ENCODE results near the gene TREM1. TPM values are rescaled to one million over a fixed set of nuclear protein-coding genes. Genes with fewer than 3 reads are reported as not detected.

Gene TREM1
- total RNA-seq, 1 donor from 2014 or later: 1.6 TPM

- DNase-seq: no peak
Observed at GRCh38 chr6:41294214-41294872, 7.9 kb upstream of the TREM1 start.

- no peak for DNase-seq
Observed at GRCh38 chr6:41291717-41292116, 5.2 kb upstream of the TREM1 start.

GRCh38 chr6:41289815-41290214 lies 3.3 kb upstream of the TREM1 start:
- no peak for DNase-seq

GRCh38 chr6:41288754-41289129 lies 2.3 kb upstream of the TREM1 start:
- DNase-seq: no peak

GRCh38 chr6:41288030-41288753 lies 1.7 kb upstream of the TREM1 start:
- no peak for DNase-seq

- DNase-seq: no peak
Observed at GRCh38 chr6:41284726-41285125, 1.8 kb downstream of the TREM1 start.

- DNase-seq: no peak
Observed at GRCh38 chr6:41283600-41283999, 2.9 kb downstream of the TREM1 start.

- no peak for DNase-seq
Observed at GRCh38 chr6:41280381-41281057, 6.0 kb downstream of the TREM1 start.

- DNase-seq: no peak
Observed at GRCh38 chr6:41278699-41279405, 7.6 kb downstream of the TREM1 start.

GRCh38 chr6:41277605-41278004 lies 8.9 kb downstream of the TREM1 start:
- DNase-seq: no peak

- DNase-seq: no peak
Observed at GRCh38 chr6:41275489-41275888, 11.0 kb downstream of the TREM1 start.

GRCh38 chr6:41274256-41274655 lies 12.2 kb downstream of the TREM1 start:
- no peak for DNase-seq

- no peak for DNase-seq
Observed at GRCh38 chr6:41273714-41274113, 12.8 kb downstream of the TREM1 start.

- DNase-seq: no peak
Observed at GRCh38 chr6:41272591-41273240, 13.8 kb downstream of the TREM1 start.

GRCh38 chr6:41271901-41272395 lies 14.5 kb downstream of the TREM1 start:
- DNase-seq: no peak

GRCh38 chr6:41269716-41270115 lies 16.8 kb downstream of the TREM1 start:
- no peak for DNase-seq

GRCh38 chr6:41269166-41269565 lies 17.3 kb downstream of the TREM1 start:
- no peak for DNase-seq

GRCh38 chr6:41268478-41268877 lies 18.0 kb downstream of the TREM1 start:
- DNase-seq: no peak

- no peak for DNase-seq
Observed at GRCh38 chr6:41266541-41266940, 19.9 kb downstream of the TREM1 start.

- no peak for DNase-seq
Observed at GRCh38 chr6:41263267-41263666, 23.2 kb downstream of the TREM1 start.

GRCh38 chr6:41262401-41262800 lies 24.1 kb downstream of the TREM1 start:
- no peak for DNase-seq

- no peak for DNase-seq
Observed at GRCh38 chr6:41258196-41258493, 28.3 kb downstream of the TREM1 start.
